CD4-positive, alpha-beta T cell treated with Interleukin-15 for 4 hours (primary cell): Measurements from ENCODE around the gene TPRA1.

Experiments used
- DNase-seq: peaks from one replicate; pipeline ENCODE4 v3.0.0-alpha.2; 2020; ENCODE audit warnings: low spot score

Gene TPRA1

DNA sequence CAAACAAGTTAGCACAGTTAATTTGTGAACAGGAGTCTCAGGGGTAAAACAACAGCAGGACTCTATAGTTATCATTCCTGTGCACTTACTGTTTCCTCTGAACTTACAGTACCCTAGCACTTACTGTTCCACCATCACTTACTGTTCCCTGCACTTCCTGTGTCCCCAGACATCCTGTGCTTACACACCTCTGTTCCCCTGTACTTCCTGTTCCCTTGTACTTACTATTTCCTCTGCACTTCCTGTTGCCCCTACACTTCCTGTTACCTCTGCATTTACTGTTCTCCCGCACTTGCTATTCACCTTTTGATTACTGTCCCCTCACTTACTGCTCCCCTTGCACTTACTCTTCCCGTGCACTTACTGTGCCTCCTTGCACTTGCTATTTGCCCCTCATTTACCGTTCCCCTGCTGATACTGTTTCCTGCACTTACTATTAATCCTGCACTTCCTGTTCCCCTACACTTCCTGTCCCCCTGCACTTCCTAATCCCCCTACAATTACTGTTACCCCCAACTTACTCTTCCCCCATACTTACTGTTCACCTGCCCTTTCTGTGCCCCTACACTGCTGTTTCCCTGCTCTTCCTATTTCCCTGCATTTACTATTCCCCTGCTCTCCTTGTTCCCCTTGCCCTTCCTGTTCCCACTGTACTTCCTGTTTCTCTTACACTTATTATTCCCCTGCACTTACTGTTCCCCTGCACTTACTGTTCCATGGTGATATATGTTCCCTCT lies 30.3 kb downstream of the TPRA1 start:
- DNase-seq: no peak

DNA sequence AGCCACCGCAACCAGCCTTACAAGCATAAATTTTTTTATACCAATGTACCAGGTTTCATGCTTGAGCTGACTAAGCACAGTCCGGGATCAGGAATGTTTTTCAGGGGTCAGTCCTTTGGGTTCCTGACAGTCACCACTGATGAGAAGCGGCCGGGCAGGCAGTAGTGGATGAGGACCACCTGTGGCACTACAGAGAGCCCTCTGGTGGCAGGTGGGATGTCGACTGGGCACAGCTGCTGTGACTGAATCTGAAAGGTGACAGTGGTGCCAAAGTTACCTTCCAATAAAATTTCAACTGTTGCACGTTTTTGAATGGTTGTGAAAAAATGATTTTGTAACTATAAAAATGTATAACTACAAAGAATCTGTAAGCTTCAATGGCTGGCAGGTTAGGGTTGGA lies 34.0 kb downstream of the TPRA1 start:
- DNase-seq: no peak

DNA sequence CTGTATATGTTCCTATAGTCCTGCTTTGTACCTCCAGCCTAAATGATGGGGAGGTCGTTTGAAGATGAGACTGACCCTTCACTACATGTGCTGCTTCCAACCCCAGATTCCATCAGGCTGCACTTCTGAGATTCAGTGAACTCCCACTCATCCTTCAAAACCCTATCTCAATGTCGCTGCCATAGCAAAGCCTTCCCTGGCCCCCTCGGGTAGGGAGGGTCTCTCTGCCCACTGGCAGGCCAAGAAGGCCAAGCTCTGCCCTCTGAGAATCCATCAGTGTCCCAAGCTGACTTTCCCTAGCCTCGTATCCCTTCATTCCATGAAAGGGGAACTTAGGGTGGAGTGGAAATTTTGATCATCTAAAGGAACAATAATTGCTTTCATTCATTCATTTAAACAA lies 35.4 kb downstream of the TPRA1 start:
- no peak for DNase-seq

DNA sequence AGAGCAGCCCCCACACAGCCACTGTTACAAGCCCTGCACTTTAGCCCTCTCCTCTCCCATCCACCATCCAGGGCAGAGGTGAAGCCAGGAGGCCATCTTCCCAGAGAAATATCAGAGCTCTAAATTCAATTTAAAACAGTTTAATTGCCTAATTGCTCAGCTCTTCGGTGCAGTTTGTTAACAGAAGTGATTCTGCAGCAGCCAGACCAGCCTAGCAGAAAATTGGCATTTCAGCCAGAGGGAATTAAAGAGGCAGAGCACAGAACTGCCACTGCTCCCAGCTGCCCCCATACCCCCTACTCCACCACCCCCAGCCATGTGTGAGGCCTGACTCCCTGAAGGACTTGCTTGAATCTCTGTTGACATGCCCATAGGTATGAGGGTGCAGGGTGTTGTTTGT lies 38.5 kb downstream of the TPRA1 start:
- DNase-seq: no peak

DNA sequence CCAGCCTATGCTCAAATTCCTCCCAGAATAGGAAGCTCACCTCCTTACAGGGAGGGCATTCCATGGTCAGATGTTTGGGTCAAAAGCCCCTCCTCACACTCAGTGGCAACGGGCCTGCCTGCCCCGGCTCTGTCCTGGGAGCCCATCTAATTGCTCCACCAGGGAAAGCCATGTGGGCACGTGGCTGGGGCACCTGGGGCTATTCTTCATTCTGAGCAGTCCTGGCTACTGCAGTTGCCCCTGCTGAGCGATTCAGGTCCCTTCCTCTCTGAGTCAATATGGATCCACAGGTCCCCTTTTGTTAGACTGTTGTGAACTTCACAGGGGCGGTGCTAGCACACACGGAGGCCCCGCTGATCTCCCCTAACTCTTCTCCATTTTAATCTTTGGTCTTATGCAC lies 39.4 kb downstream of the TPRA1 start:
- DNase-seq: no peak

DNA sequence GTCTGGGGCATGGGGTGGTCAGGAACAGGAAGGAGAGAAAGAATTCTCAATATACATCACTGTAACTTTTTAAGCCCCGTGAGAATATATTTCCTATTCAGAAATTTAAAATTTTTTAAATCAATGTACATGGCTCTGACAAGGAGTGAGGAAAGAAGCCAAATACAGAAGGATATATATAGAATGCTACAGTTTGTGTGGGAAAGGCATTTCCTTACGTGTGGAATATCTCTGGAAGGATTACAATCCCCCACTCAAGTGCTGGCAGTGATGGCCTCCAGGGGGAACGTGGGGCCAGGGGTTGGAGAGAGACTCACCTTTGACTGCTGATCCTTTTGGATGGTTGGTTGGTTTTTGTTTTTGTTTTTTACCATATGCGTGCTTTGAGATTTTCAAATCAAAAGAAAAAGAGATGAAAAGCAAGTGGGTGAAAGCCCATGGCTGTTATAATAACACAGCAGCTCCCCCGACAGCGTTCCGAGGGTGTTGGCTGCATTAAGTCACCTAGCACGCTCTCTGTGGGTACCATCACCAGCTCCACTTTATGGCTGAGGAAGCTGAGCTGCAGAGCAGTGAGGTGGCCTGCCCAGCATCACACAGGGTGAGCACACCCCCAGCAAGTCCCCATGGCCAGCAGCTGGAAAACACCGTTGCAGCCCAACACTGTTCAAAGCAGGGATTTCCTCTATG lies 39.9 kb downstream of the TPRA1 start:
- no peak for DNase-seq

DNA sequence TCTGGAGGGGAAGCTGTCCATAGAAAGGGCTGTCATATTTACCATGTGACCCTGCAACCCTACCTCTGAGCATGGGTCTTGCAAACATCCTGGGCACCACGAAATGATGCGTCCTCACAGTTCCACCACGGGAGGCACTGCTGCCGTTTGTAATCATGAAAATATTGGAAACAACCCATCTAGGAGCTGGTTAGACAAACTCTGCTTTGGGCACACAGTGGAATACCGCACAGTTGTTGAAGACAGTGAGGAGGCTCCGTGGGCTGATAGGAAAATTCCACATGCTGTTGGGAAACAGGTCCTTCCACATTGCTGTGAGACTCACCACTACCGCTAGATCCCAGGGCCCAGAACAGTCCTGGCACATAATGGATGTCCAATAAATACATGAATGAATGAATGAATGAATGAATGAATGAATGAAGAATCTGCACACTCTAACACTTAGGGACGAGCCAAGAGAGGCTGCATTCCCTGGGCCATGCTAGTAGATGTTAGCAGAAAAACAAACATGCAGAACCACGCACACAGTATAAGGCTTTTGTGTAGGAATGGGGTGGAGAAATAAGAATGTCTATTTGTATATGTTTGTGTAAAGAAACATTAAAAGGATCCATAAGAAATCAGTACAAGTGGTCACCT lies 40.6 kb downstream of the TPRA1 start:
- DNase-seq: no peak

DNA sequence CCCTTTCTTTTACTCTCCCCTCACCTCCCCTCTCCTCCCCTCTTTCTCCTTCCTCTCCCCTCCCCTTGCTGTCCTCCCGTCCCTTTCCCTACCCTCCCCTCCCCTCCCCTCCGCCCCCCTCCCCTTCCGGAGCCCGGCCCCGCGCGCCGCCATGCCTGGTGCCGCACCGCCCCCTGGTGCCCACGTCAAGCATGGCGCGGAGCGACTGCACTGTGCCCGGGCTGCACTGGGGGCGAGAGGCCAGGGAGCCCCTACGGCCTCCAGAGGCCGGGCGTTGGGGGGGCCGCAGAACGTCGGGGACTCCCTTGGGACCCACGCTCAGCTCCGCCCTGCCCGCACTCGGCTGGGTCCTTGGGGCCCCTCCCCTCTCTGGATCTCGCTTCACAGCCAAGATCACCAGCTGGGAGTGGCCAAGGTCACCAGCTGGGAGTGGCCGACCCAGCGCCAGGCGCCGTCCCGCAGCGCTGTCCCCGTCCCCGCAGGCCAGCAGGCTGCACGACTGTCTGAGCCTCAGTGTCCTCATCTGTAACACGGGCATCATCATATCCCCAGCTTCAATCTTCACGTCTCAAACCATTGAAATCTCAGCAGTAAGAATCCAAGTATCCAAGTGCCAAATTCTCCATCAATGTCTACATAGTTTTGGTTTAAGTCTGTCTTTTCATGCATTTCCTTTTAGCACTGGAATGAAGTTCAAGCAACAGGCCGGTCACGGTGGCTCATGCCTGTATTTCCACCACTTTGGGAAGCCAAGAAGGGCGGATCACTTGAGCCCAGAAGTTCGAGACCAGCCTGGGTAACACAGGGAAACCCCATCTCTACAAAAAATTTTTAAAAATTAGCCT lies 42.5 kb downstream of the TPRA1 start:
- DNase-seq: peak; percentile 72

DNA sequence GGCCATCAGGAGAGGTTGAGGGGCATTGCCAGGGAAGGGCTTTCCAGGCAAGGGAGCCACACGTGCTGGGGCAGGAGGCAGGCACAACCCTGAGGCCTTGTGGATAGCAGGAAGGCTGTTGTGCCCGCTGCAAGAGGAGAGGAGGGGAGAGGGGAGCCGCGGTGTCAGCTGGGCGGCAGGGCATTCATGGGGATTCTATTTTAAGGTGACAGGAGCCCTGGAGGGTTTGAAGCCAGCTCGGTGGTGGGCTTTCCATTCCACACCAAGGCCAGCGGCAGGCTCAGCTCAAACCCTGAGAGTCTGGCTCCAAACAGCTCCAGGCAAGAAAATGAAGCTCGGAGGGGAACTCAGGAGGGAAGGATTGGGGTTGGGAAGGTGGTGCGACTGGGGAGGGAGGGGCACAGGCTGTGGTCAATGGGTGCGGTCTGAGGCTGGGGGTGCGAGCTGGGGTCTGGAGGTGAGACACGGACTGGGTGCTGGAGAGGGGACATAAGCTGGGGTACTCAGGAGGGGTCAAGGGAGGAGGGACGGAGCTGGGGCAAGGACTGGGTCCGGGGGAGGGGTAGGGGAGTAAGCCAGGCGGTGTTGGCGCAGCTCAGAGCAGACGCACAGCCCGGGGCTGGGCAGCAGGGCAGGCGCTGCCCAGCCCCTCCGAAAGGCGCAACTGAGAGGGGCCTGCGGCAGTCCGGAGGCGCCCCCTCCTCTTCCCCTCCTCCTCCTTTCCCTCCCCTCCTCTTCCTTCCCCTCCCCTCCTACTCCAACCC lies 43.4 kb downstream of the TPRA1 start:
- DNase-seq: no peak

DNA sequence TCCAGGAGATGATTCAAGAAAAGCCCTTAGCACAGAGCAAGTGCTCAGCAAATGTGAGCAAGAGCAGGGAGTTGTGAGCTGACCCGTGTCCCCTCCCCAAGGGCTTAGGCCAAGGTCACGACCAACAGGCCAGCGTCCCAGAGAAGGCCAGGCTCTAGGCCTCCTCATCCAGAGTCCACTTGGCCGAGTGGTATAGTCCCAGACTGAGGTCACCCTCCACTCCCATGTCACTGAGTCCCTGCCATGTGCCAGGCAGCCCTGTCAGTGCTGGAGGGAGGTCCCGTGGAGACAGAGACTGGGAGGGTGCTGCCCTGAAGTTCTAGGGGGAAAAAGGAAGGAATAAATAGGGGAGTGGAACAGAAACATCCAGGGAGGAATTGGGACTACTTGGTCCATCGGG lies 44.0 kb downstream of the TPRA1 start:
- DNase-seq: no peak

DNA sequence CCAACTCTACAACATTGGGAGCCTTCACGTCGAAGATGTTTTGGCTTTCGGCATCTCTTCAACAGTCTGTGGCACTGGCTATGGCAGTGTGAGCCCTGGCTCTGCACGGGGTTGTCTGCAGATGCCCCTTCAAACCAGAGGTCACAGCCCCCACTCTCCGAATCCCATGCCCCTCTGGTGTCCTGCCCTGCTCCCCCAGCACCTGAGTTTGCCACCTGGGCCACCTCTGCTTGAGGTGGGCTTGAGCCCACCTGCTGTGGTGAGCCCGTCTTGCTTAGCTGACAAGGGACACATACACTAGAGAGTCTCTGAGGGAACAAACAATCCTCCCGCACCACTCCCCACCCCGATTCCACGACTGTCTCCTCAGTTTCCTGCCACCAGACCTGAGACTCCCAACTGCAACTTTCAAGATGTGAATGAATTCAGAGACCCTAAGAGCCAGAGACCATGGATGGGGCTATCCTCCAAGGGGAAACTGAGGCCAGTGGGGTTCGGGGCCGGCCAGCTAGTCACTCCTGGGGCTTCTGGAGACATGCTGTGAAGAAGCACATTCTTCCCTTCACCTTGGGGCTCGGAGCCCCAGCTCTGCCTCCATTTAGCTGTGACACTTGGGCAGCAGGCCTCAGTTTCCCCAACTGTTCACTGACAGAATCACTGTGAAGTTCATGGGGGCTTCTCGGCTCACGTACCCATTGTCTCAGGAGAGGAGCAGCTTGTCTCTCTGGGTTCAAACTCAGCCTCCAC lies 44.6 kb downstream of the TPRA1 start:
- DNase-seq: no peak

DNA sequence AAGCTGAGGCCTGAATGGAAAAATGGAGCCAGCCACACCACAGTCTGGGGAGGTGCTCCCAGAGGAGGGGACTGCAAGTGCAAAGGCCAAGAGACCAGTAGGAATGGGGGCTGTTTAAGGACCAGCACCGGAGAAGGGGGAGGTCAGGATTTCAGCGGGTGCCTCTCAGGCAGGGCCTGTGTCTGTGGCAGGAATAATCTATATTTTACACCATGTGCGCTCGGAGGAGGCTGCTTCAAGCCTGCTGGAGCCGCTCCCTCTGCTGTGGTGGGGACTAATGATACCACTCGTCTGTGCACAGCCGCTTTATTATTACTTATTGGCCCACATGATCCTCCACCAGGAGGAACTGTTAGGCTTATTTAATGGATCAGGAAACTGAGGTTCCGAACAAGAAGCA lies 45.3 kb downstream of the TPRA1 start:
- no peak for DNase-seq

DNA sequence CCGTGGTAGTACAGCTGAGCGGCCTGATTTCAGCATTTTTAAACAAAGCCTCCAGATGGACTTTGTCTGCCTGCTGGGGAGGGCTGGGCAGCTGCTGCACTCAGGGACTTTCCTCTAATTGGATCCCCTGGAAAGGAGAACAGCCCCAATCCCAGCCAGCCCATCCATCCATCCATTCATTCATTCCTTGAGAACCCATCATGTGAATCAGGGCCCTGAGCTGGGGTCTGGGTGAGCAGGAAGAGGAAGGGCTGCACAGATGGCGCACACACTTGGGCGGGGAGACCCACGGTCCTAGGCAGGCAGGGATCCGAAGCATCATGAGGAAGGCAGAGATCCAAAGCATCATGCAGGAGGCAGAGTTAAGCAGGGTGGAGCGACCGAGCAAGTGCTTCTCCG lies 45.7 kb downstream of the TPRA1 start:
- DNase-seq: no peak

DNA sequence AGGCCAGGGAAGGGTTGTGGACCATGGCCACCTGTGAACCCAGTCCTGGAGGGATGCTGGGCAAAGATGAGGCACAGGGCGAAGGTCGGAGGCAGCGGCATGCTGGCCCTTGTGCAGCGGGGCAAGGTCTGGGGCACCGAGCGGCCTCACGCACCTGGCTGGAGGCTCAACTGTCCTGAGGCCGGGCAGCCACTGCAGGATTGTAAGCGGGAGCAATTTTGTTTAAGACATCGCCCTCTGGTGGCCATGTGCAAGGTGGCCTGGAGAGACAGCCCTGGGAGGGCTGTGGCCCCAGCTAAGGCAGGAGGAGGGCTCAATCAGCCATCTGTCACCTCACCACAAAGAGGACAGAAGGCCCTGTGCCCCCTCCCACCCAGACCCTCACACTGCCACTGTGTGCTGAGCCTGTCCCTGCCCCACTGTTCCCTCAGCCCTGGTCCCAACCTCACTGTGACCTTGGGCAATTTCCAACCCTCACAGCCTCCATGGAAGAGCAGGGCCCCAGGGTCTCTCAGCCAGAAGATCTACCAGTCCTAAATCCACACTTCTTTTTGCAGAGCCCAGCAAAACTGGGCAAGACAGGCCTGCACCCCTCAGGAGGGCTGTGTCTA lies 46.2 kb downstream of the TPRA1 start:
- peak; percentile 62 for DNase-seq

DNA sequence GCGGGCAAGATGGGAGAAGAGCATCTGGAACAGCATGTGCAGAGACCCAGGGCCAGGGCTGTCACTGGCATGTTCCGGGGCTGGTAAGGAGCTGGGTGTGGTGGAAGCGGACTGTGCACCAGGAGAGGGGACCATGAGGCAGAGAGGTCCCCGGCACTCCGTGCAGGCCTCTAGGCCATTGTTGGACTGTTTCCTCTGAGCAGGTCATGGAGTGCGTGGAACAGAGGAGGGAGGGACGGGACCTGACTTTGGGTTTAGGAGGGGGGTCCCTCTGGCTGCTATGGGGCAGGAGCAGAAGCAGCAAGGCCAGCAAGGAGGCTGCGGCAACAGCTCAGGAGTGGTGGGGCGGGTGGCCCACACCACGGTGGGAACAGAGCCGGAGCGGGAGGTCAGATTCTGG lies 47.1 kb downstream of the TPRA1 start:
- DNase-seq: no peak

DNA sequence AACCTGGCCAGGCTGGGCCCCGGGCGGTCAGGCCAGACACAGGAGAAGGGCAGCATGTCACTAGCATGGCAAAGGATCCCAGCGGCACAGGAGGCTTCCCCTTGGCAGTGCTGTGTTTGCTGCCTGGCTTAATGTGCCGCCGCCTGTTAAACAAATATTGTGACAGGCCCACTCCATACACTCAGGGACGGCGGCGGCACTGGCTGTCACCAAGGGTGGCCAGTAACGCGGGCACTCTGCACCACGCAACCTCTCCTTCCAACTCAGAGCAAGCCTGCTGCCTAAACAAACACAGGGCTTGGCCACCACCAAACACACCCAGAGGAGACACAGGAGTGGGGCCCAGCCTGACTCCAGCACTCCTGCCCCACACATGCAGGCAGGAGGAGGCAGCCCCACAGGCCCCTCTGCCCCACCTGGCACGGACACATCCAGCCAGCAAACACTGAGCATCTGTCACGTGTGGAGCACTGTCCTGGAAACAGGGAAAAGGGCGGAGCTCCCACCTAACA lies 48.0 kb downstream of the TPRA1 start:
- DNase-seq: no peak

DNA sequence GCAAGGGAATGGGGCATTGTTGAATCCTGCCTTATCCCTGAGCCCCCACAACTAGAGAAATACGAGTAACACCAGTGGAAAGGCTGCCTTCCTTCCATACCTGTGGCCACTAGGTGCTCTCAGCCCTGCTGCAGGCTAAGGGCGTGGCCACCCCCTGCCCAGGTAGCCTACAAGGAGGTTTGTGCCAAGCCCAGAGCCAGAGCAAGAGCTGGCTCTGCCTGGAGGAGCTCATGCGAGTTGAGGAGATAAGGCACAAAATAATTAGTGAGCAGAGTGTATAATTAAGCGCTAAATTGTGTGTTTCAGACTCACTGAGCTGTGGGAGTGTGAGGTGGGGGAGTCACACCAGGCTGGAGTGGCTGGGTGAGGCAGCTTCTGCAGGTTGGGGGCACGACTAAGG lies 49.2 kb downstream of the TPRA1 start:
- no peak for DNase-seq

DNA sequence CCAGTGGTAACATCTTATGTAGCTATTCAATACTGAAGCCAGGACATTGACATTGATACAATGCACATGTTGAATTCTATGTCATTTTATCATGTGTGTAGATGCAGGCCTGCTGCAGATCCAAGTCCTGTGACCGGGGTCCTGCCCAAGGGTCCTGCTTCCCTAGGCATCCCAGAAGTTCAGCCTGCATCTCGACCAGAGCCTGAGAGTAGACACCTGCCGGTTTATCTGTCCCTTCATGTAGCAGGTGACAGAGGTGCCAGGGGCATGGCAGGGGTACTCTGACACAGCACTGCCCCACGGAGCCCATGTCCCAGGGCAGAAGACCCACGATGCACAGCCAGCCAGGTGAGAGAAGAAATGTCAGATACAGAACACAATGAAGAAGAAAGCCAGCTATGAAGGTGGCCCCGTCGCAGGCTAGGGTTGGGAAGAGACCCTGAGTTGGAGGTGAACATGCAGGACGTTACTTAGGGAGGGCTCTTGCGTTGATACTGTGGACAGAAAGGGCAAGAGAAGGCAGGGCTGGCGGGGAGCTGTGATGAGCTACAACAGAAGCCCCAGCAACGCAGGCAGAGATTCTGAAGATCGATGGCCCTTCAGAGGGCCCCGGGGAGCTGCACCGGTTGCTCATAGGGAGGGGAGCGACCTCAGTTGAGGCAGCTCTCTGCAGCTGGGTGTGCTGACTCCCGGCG lies 51.0 kb downstream of the TPRA1 start:
- DNase-seq: no peak

DNA sequence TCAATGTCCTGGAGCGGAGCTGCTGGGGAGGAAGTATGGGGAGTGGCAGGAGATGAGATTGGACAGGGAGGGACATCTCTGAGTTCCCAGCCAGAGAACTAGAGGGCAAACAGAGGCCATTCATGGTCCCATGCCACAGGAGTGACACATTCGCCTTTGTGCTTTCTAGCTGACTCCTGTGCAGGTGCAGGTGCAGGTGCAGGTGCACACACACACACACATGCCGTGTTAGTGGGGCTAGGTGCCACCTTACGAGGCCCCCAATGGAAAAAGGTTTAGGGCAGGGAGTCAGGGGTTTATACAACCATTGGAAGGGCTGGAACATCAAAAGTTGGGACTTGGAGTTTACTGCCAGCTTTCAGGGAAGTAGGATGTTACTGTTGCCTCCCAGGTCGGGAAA lies 52.0 kb downstream of the TPRA1 start:
- no peak for DNase-seq
